Neural progenitor cell (in vitro differentiated cells): ENCODE results near the gene EP400.

Experiments used
- EZH2 ChIP-seq: fragments of 200-600 bp; sonication (generic); IDR thresholded peaks from 2 replicates; pipeline ENCODE4 v1.6.1; 2017; ENCODE audit warnings: antibody characterized with exemption, mild to moderate bottlenecking, moderate library complexity
- TF ChIP-seq, protein P1 (sequence below): fragments of 200-600 bp; sonication (generic); IDR thresholded peaks from 2 replicates; pipeline ENCODE4 v1.5.1; 2017; ENCODE audit warnings: antibody characterized with exemption, mild to moderate bottlenecking

DNA sequence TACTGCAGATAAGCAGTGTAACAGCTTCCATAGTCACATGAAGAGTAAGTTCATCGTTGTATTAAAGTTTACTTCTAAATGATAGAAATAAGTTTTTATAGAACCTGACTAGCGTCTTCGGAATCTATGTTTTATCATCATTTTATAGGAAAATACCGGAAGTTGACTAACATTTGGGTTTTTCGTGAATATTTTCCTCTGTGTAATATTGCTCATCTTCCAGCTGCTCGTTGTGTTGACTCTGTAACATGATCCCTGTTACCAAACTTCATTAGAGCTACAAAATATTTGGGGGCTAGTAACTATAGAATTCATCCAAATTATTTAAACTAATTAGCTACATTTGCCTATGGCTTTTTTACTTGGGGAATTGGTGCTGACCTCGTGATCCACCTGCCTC is 157.2 kb downstream of the EP400 start:
- TF ChIP-seq, protein P1, sequence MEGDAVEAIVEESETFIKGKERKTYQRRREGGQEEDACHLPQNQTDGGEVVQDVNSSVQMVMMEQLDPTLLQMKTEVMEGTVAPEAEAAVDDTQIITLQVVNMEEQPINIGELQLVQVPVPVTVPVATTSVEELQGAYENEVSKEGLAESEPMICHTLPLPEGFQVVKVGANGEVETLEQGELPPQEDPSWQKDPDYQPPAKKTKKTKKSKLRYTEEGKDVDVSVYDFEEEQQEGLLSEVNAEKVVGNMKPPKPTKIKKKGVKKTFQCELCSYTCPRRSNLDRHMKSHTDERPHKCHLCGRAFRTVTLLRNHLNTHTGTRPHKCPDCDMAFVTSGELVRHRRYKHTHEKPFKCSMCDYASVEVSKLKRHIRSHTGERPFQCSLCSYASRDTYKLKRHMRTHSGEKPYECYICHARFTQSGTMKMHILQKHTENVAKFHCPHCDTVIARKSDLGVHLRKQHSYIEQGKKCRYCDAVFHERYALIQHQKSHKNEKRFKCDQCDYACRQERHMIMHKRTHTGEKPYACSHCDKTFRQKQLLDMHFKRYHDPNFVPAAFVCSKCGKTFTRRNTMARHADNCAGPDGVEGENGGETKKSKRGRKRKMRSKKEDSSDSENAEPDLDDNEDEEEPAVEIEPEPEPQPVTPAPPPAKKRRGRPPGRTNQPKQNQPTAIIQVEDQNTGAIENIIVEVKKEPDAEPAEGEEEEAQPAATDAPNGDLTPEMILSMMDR: no peak
- TF ChIP-seq EZH2: no peak
